Measurements from ENCODE around the gene CNGB1.

DNA sequence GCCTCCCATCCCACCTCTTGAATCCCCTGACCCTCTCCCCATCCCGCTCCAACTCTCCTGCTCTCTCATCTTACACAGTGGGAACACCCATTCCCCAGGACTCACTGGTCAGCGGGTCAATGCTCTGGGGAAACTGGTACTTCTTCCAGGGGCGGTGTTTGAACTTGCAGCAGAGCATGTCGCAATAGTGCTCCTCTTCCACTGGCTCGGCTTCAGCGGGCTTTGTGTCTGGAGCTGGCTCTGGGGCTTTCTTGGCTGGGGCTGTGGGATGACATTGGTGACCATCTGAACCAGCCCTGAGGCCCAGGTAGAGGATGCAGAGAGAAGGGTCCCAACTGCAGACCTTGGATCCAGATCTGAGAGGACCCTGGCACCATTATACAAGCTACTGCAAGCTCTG lies 51.9 kb downstream of the CNGB1 start:
- TF ChIP-seq, protein P1, sequence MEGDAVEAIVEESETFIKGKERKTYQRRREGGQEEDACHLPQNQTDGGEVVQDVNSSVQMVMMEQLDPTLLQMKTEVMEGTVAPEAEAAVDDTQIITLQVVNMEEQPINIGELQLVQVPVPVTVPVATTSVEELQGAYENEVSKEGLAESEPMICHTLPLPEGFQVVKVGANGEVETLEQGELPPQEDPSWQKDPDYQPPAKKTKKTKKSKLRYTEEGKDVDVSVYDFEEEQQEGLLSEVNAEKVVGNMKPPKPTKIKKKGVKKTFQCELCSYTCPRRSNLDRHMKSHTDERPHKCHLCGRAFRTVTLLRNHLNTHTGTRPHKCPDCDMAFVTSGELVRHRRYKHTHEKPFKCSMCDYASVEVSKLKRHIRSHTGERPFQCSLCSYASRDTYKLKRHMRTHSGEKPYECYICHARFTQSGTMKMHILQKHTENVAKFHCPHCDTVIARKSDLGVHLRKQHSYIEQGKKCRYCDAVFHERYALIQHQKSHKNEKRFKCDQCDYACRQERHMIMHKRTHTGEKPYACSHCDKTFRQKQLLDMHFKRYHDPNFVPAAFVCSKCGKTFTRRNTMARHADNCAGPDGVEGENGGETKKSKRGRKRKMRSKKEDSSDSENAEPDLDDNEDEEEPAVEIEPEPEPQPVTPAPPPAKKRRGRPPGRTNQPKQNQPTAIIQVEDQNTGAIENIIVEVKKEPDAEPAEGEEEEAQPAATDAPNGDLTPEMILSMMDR (IDR thresholded peaks at IDR 0.05): no peak
- no peak for TF ChIP-seq POLR2A (IDR thresholded peaks at IDR 0.05)

Measured in uterus (tissue), 2 donors.